ENCODE measurements around the gene HSPB8.

HSPB8 gene

DNA sequence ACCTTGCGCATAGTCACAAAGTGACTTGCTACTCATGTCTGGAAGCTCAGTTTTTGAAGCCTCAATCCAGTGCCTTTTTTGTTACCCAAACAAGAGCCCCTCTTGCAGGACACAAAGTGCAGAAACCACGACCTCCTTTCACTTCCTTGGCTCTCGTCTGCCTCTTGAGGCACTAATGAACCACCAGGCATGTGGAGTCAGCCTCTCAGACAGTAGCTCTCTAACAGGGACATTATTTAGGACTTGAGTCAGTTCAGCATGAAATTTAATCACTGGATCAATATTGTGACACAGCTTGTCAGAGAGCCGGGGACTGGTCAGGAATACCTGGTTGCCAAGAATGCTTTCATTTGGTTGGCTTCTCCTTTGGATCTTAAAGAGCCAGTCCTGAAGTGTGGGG is 46.7 kb downstream of the HSPB8 start:
- Histone ChIP-seq H3K4me3 (ENCODE audit: low read depth in 1 of 5, low read length in 5 of 5) (no peak overlapping the region), H3K9me3 (ENCODE audit: control insufficient read depth in 5 of 5, low read length in 5 of 5) (no peaks in the 10 kb centered on the region), H3K27me3 (ENCODE audit: control insufficient read depth in 5 of 5, insufficient read depth in 4 of 5, low read length in 5 of 5) (peaks cover 0 to 2% (median 0%) of the 10 kb centered on the region in 5 donors), H3K36me3 (ENCODE audit: control insufficient read depth in 5 of 5, insufficient read depth in 5 of 5, low read length in 5 of 5) (no peaks in the 10 kb centered on the region), H3K4me1 (ENCODE audit: control insufficient read depth in 5 of 5, insufficient read depth in 5 of 5, low read length in 5 of 5) (peaks cover 0 to 12% (median 0%) of the 10 kb centered on the region in 5 donors), H3K27ac (ENCODE audit: low read depth, low read length) (no peak overlapping the region), H3K9ac (ENCODE audit: low read length in 5 of 5) (no peak overlapping the region)

DNA sequence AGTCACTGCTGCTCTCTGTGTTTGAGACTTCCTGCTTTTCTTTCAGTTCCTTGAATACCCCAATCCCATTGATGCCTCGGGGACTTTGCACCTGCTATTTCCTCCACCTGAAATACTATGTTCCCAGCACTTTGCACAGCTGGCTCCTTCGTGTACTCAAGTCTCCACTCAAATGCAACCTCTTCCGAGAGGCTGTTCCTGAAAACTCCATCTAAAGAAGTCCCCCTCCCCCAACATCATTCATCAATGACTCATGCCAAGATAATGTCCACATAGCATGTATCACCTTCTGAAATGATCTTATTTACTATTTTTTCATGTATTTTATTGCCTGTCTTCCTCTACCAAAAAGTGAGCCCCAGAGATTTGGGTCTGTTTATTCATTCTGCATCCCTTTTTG is 48.6 kb downstream of the HSPB8 start:
- Histone ChIP-seq H3K27me3 (ENCODE audit: control insufficient read depth in 5 of 5, insufficient read depth in 4 of 5, low read length in 5 of 5) (peaks cover 0 to 6% (median 0%) of the 10 kb centered on the region in 5 donors), H3K4me1 (ENCODE audit: control insufficient read depth in 5 of 5, insufficient read depth in 5 of 5, low read length in 5 of 5) (peaks cover 0 to 12% (median 0%) of the 10 kb centered on the region in 5 donors)

DNA sequence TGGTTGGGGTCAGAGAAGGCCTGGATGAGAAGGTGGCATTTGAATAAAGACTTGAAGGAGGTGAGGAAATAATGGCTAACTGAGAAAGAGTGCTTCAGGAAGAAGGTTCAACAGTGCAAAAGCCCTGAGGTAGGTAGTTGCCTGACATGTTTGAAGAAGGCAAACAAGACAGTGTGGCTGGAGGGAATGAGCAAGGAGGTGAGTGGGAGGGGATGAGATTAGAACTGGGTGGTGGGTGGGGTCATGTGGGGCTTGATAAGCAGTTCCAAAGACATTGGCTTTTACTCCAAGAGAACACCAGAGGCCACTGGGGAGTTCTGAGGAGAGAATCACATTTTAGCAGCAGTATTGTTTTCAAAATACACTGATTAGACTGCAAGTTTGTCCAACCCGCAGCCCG is 50.5 kb downstream of the HSPB8 start:
- Histone ChIP-seq H3K9me3 (ENCODE audit: control insufficient read depth in 5 of 5, low read length in 5 of 5) (no peaks in the 10 kb centered on the region), H3K9ac (ENCODE audit: low read length in 5 of 5) (no peak overlapping the region), H3K4me3 (ENCODE audit: low read depth in 1 of 5, low read length in 5 of 5) (no peak overlapping the region), H3K36me3 (ENCODE audit: control insufficient read depth in 5 of 5, insufficient read depth in 5 of 5, low read length in 5 of 5) (no peaks in the 10 kb centered on the region), H3K27ac (ENCODE audit: low read depth, low read length) (no peak overlapping the region), H3K4me1 (ENCODE audit: control insufficient read depth in 5 of 5, insufficient read depth in 5 of 5, low read length in 5 of 5) (peaks cover 0 to 12% (median 0%) of the 10 kb centered on the region in 5 donors), H3K27me3 (ENCODE audit: control insufficient read depth in 5 of 5, insufficient read depth in 4 of 5, low read length in 5 of 5) (peaks cover 0 to 12% (median 0%) of the 10 kb centered on the region in 5 donors)

More for the DNA sequence above, 48.6 kb downstream of the HSPB8 start:
- Histone ChIP-seq H3K9me3 (ENCODE audit: control insufficient read depth in 5 of 5, low read length in 5 of 5) (no peaks in the 10 kb centered on the region), H3K9ac (ENCODE audit: low read length in 5 of 5) (no peak overlapping the region), H3K4me3 (ENCODE audit: low read depth in 1 of 5, low read length in 5 of 5) (no peak overlapping the region), H3K36me3 (ENCODE audit: control insufficient read depth in 5 of 5, insufficient read depth in 5 of 5, low read length in 5 of 5) (no peaks in the 10 kb centered on the region), H3K27ac (ENCODE audit: low read depth, low read length) (no peak overlapping the region)

- Histone ChIP-seq H3K4me3 (ENCODE audit: low read depth in 1 of 5, low read length in 5 of 5) (peak overlapping the region in 1 of 5 donors; percentile 45), H3K9ac (ENCODE audit: low read length in 5 of 5) (no peak overlapping the region), H3K27me3 (ENCODE audit: control insufficient read depth in 5 of 5, insufficient read depth in 4 of 5, low read length in 5 of 5) (peaks cover 0 to 9% (median 3%) of the 10 kb centered on the region in 5 donors), H3K36me3 (ENCODE audit: control insufficient read depth in 5 of 5, insufficient read depth in 5 of 5, low read length in 5 of 5) (no peaks in the 10 kb centered on the region), H3K4me1 (ENCODE audit: control insufficient read depth in 5 of 5, insufficient read depth in 5 of 5, low read length in 5 of 5) (peaks cover 0 to 9% (median 0%) of the 10 kb centered on the region in 5 donors), H3K27ac (ENCODE audit: low read depth, low read length) (no peak overlapping the region), H3K9me3 (ENCODE audit: control insufficient read depth in 5 of 5, low read length in 5 of 5) (no peaks in the 10 kb centered on the region)
These were observed 51.1 kb downstream of the HSPB8 start for GRCh38 chr12:119229837-119230236.

GRCh38 chr12:119230807-119231206 is 52.1 kb downstream of the HSPB8 start:
- H3K4me3 ChIP-seq (ENCODE audit: low read depth in 1 of 5, low read length in 5 of 5) = no peak overlapping the region
- H3K4me1 ChIP-seq (ENCODE audit: control insufficient read depth in 5 of 5, insufficient read depth in 5 of 5, low read length in 5 of 5) = no peaks in the 10 kb centered on the region
- H3K9ac ChIP-seq (ENCODE audit: low read length in 5 of 5) = no peak overlapping the region
- H3K9me3 ChIP-seq (ENCODE audit: control insufficient read depth in 5 of 5, low read length in 5 of 5) = no peaks in the 10 kb centered on the region
- no peak overlapping the region for H3K27ac ChIP-seq (ENCODE audit: low read depth, low read length)
- H3K27me3 ChIP-seq (ENCODE audit: control insufficient read depth in 5 of 5, insufficient read depth in 4 of 5, low read length in 5 of 5) = peaks cover 0 to 9% (median 3%) of the 10 kb centered on the region in 5 donors
- H3K36me3 ChIP-seq (ENCODE audit: control insufficient read depth in 5 of 5, insufficient read depth in 5 of 5, low read length in 5 of 5) = no peaks in the 10 kb centered on the region

DNA sequence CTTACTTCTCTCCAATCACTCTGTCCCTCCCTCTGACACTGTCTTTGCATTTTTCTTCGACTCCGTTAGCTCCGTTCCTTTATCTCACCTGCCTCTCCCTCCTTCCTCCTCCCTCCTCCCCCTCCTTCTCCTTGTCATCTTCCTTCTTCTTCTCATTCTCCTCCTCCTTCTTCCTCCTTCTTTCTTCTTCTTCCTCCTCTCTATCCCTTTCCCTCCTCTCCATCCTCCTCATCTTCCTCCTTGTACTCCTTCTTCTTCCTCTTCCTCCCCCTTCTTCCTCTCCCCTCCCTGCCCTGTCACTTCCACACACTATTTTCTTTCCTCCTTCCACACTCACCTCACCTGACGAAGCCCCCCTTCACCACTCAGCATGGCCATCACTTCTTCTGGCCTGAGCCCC is 53.0 kb downstream of the HSPB8 start:
- Histone ChIP-seq H3K9me3 (ENCODE audit: control insufficient read depth in 5 of 5, low read length in 5 of 5) (no peaks in the 10 kb centered on the region), H3K4me1 (ENCODE audit: control insufficient read depth in 5 of 5, insufficient read depth in 5 of 5, low read length in 5 of 5) (no peaks in the 10 kb centered on the region), H3K27me3 (ENCODE audit: control insufficient read depth in 5 of 5, insufficient read depth in 4 of 5, low read length in 5 of 5) (peaks cover 0 to 9% (median 3%) of the 10 kb centered on the region in 5 donors), H3K9ac (ENCODE audit: low read length in 5 of 5) (no peak overlapping the region), H3K4me3 (ENCODE audit: low read depth in 1 of 5, low read length in 5 of 5) (no peak overlapping the region), H3K27ac (ENCODE audit: low read depth, low read length) (no peak overlapping the region), H3K36me3 (ENCODE audit: control insufficient read depth in 5 of 5, insufficient read depth in 5 of 5, low read length in 5 of 5) (no peaks in the 10 kb centered on the region)

- Histone ChIP-seq H3K27ac (ENCODE audit: low read depth, low read length) (no peak overlapping the region), H3K9me3 (ENCODE audit: control insufficient read depth in 5 of 5, low read length in 5 of 5) (peaks cover 0 to 3% (median 0%) of the 10 kb centered on the region in 5 donors), H3K9ac (ENCODE audit: low read length in 5 of 5) (no peak overlapping the region), H3K4me3 (ENCODE audit: low read depth in 1 of 5, low read length in 5 of 5) (no peak overlapping the region), H3K27me3 (ENCODE audit: control insufficient read depth in 5 of 5, insufficient read depth in 4 of 5, low read length in 5 of 5) (peaks cover 0 to 9% (median 3%) of the 10 kb centered on the region in 5 donors), H3K36me3 (ENCODE audit: control insufficient read depth in 5 of 5, insufficient read depth in 5 of 5, low read length in 5 of 5) (no peaks in the 10 kb centered on the region), H3K4me1 (ENCODE audit: control insufficient read depth in 5 of 5, insufficient read depth in 5 of 5, low read length in 5 of 5) (peaks cover 0 to 6% (median 2%) of the 10 kb centered on the region in 5 donors)
These were observed 56.5 kb downstream of the HSPB8 start for GRCh38 chr12:119235197-119235751.

GRCh38 chr12:119236372-119236771 is 57.6 kb downstream of the HSPB8 start:
- peaks cover 0 to 6% (median 2%) of the 10 kb centered on the region in 5 donors for H3K4me1 ChIP-seq (ENCODE audit: control insufficient read depth in 5 of 5, insufficient read depth in 5 of 5, low read length in 5 of 5)
- no peak overlapping the region for H3K4me3 ChIP-seq (ENCODE audit: low read depth in 1 of 5, low read length in 5 of 5)
- no peak overlapping the region for H3K9ac ChIP-seq (ENCODE audit: low read length in 5 of 5)
- peaks cover 0 to 3% (median 0%) of the 10 kb centered on the region in 5 donors for H3K9me3 ChIP-seq (ENCODE audit: control insufficient read depth in 5 of 5, low read length in 5 of 5)
- no peak overlapping the region for H3K27ac ChIP-seq (ENCODE audit: low read depth, low read length)
- H3K27me3 ChIP-seq (ENCODE audit: control insufficient read depth in 5 of 5, insufficient read depth in 4 of 5, low read length in 5 of 5) = peaks cover 0 to 9% (median 3%) of the 10 kb centered on the region in 5 donors
- H3K36me3 ChIP-seq (ENCODE audit: control insufficient read depth in 5 of 5, insufficient read depth in 5 of 5, low read length in 5 of 5) = no peaks in the 10 kb centered on the region

GRCh38 chr12:119239040-119239439 is 60.3 kb downstream of the HSPB8 start:
- Histone ChIP-seq H3K27ac (ENCODE audit: low read depth, low read length) (no peak overlapping the region), H3K4me1 (ENCODE audit: control insufficient read depth in 5 of 5, insufficient read depth in 5 of 5, low read length in 5 of 5) (peaks cover 0 to 6% (median 2%) of the 10 kb centered on the region in 5 donors), H3K27me3 (ENCODE audit: control insufficient read depth in 5 of 5, insufficient read depth in 4 of 5, low read length in 5 of 5) (peaks cover 0 to 4% (median 1%) of the 10 kb centered on the region in 5 donors), H3K9me3 (ENCODE audit: control insufficient read depth in 5 of 5, low read length in 5 of 5) (peaks cover 0 to 3% (median 0%) of the 10 kb centered on the region in 5 donors), H3K36me3 (ENCODE audit: control insufficient read depth in 5 of 5, insufficient read depth in 5 of 5, low read length in 5 of 5) (no peaks in the 10 kb centered on the region), H3K4me3 (ENCODE audit: low read depth in 1 of 5, low read length in 5 of 5) (no peak overlapping the region), H3K9ac (ENCODE audit: low read length in 5 of 5) (no peak overlapping the region)

DNA sequence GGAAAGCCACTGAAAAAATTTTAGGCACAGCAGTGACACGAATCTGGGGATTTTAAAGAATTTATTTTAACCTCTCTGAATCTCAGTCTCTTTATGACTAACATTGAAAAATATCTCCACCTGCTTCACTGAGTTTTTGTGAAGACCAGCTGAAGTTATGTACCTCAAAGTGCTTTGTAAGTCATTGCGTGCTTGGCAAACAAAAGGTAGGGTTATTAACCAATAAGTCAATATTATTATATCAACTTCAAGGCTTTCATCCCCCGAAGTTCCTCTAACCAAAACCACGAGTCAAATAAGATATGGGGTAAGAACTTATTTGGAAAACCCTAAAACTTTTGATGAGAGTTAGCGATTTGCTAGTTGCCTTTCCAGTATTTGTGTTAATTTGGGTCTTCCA is 62.3 kb downstream of the HSPB8 start:
- Histone ChIP-seq H3K27ac (ENCODE audit: low read depth, low read length) (no peak overlapping the region), H3K36me3 (ENCODE audit: control insufficient read depth in 5 of 5, insufficient read depth in 5 of 5, low read length in 5 of 5) (no peaks in the 10 kb centered on the region), H3K4me1 (ENCODE audit: control insufficient read depth in 5 of 5, insufficient read depth in 5 of 5, low read length in 5 of 5) (peaks cover 0 to 7% (median 5%) of the 10 kb centered on the region in 5 donors), H3K9me3 (ENCODE audit: control insufficient read depth in 5 of 5, low read length in 5 of 5) (peaks cover 0 to 3% (median 0%) of the 10 kb centered on the region in 5 donors), H3K9ac (ENCODE audit: low read length in 5 of 5) (no peak overlapping the region), H3K4me3 (ENCODE audit: low read depth in 1 of 5, low read length in 5 of 5) (no peak overlapping the region), H3K27me3 (ENCODE audit: control insufficient read depth in 5 of 5, insufficient read depth in 4 of 5, low read length in 5 of 5) (peaks cover 0 to 3% (median 0%) of the 10 kb centered on the region in 5 donors)
